ENCODE results near the gene SGF29.

- TF ChIP-seq CTCF (IDR thresholded peaks at IDR 0.05) = no peak
- TF ChIP-seq POLR2A (IDR thresholded peaks at IDR 0.05) = peak; percentile 77
Measured at GRCh38 chr16:28526201-28527099, 27.3 kb upstream of the SGF29 start.
